Measurements from ENCODE around the gene C17orf113. TPM values are rescaled to one million over a fixed set of nuclear protein-coding genes. Genes with fewer than 3 reads are reported as not detected.

C17orf113 gene
- total RNA-seq, 1 experiment from 2014 or later = 2.3 TPM

DNA sequence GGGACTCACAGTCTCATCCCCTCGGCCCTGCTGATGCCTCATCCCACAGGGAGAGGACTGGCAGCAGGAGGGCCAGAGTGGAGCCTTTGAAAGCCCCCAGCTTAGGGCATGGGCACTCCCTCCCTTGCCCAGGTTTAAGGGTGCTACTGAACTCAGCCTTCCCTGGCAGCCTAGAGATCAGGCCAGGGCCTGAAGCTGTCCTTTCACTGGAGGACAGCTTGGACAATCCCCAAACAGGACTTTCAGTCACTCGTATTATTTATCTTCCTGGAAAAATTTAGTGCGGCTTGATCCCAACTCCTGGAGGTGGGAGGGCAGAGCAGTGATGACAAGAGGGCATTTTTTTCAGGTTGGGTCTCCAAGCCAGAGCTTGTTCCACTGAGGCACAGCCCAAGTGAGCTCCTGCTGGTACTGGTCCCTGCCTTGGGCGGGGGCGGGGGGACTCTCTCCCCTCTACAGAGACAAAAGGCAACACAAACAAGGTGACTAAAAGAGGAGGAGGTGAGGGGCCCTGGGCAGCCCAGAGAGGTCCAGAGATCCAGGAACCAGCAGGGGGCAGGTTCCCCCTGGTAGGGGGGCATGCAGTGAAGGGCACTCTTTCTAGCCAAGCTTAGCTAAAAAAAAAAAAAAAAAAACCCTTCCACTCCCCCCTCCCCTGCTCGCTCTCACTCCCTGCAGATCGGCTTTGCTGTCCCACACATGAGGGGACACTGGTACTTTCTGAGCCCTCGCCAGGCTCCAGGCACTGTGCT lies 46.1 kb upstream of the C17orf113 start (continued):
- TF ChIP-seq, protein P1, sequence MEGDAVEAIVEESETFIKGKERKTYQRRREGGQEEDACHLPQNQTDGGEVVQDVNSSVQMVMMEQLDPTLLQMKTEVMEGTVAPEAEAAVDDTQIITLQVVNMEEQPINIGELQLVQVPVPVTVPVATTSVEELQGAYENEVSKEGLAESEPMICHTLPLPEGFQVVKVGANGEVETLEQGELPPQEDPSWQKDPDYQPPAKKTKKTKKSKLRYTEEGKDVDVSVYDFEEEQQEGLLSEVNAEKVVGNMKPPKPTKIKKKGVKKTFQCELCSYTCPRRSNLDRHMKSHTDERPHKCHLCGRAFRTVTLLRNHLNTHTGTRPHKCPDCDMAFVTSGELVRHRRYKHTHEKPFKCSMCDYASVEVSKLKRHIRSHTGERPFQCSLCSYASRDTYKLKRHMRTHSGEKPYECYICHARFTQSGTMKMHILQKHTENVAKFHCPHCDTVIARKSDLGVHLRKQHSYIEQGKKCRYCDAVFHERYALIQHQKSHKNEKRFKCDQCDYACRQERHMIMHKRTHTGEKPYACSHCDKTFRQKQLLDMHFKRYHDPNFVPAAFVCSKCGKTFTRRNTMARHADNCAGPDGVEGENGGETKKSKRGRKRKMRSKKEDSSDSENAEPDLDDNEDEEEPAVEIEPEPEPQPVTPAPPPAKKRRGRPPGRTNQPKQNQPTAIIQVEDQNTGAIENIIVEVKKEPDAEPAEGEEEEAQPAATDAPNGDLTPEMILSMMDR (IDR thresholded peaks at IDR 0.05 in 2 of 3, conservative IDR thresholded peaks at IDR 0.05 in 1 of 3; ENCODE audit: borderline replicate concordance in 1 of 3, insufficient read depth in 1 of 3, low read depth in 2 of 3, low read length in 2 of 3) = no peak
- TF ChIP-seq, protein P2, sequence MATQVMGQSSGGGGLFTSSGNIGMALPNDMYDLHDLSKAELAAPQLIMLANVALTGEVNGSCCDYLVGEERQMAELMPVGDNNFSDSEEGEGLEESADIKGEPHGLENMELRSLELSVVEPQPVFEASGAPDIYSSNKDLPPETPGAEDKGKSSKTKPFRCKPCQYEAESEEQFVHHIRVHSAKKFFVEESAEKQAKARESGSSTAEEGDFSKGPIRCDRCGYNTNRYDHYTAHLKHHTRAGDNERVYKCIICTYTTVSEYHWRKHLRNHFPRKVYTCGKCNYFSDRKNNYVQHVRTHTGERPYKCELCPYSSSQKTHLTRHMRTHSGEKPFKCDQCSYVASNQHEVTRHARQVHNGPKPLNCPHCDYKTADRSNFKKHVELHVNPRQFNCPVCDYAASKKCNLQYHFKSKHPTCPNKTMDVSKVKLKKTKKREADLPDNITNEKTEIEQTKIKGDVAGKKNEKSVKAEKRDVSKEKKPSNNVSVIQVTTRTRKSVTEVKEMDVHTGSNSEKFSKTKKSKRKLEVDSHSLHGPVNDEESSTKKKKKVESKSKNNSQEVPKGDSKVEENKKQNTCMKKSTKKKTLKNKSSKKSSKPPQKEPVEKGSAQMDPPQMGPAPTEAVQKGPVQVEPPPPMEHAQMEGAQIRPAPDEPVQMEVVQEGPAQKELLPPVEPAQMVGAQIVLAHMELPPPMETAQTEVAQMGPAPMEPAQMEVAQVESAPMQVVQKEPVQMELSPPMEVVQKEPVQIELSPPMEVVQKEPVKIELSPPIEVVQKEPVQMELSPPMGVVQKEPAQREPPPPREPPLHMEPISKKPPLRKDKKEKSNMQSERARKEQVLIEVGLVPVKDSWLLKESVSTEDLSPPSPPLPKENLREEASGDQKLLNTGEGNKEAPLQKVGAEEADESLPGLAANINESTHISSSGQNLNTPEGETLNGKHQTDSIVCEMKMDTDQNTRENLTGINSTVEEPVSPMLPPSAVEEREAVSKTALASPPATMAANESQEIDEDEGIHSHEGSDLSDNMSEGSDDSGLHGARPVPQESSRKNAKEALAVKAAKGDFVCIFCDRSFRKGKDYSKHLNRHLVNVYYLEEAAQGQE (IDR thresholded peaks at IDR 0.05; ENCODE audit: low read depth) = no peak
- TF ChIP-seq EGR1 (IDR thresholded peaks at IDR 0.05; ENCODE audit: low read depth) (no peak), ELF1 (IDR thresholded peaks at IDR 0.05; ENCODE audit: borderline replicate concordance, low read depth) (no peak), YY1 (IDR thresholded peaks at IDR 0.05; ENCODE audit: extremely low read depth, insufficient replicate concordance, low read depth, low read length) (no peak), CBX3 (IDR thresholded peaks at IDR 0.05; ENCODE audit: low read depth) (no peak), EZH2 (IDR thresholded peaks at IDR 0.05) (no peak)

Data from HCT116 (cell line).